ENCODE results near the gene FBXO2.

DNA sequence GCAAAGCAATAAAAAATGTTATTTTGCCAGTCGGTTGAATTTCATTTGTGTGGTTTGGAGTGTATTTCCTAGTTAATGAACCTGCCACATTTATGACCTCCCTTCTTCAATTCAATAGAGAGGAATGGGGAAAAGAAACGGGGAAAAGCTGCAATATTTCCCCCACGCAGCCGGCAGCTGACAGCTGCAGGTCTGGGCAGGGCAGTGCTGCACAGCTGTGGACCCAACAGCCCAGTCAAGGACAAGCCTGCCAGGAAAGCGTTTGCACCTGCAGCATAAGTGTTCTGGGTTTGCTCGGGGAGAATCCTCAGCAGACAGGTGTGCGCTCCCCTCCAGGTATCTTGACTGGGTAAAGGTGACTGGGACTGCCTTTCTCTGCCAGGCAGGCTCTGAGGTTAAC lies 53.4 kb downstream of the FBXO2 start:
- TF ChIP-seq, protein P1, sequence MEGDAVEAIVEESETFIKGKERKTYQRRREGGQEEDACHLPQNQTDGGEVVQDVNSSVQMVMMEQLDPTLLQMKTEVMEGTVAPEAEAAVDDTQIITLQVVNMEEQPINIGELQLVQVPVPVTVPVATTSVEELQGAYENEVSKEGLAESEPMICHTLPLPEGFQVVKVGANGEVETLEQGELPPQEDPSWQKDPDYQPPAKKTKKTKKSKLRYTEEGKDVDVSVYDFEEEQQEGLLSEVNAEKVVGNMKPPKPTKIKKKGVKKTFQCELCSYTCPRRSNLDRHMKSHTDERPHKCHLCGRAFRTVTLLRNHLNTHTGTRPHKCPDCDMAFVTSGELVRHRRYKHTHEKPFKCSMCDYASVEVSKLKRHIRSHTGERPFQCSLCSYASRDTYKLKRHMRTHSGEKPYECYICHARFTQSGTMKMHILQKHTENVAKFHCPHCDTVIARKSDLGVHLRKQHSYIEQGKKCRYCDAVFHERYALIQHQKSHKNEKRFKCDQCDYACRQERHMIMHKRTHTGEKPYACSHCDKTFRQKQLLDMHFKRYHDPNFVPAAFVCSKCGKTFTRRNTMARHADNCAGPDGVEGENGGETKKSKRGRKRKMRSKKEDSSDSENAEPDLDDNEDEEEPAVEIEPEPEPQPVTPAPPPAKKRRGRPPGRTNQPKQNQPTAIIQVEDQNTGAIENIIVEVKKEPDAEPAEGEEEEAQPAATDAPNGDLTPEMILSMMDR (IDR thresholded peaks at IDR 0.05), result no peak
- TF ChIP-seq POLR2A (IDR thresholded peaks at IDR 0.05) (no peak), EP300 (IDR thresholded peaks at IDR 0.05) (no peak)

Data from suprapubic skin (tissue), 3 donors.